Urothelium cell line (cell line): Measurements from ENCODE around the gene PEMT.
A peak's percentile ranks its signal among the peaks of the same experiment; 100 is the strongest.

ENCODE experiments used
- DNase-seq: peaks from one replicate; pipeline ENCODE4 v3.0.0; 2011; ENCODE audit warnings: low spot score, mixed read lengths
- FAIRE-seq: peaks from 2 replicates; lab custom pipeline; 2011; peaks lifted over from hg19 to GRCh38; lab: Jason Lieb, UNC

The PEMT gene

GRCh38 chr17:17605729-17606088, 14.2 kb upstream of the PEMT start:
- DNase-seq (no peak), FAIRE-seq (no peak)

DNA sequence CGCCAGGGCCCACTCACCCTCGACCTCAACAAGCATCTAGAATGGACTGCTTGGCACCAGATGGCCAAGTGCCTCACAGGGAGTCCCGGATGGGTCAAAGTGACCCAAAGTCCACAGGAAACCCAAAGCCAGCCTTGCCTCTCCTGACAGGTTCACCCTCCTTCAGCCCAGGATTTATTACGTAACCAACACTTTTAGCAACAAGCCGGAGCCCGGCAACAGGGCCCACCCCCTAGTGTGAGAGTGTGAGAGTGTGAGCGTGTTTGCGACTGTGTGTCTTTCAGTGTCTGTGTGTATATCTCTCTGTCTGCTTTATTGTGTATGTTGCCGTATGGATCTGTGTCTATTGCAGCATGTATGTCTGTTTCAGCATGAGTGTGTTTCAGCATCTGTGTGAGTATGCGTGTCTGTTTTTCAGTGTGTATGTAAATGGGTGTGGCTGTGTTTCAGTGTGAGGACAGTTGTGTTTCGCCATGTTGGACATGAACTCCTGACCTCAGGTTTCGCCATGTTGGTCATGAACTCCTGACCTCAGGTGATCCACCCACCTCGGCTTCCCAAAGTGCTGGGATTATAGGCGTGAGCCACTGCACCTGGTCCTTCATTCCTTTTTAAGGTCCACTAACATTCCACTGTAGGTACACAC, 13.7 kb upstream of the PEMT start:
- DNase-seq (no peak), FAIRE-seq (peak; percentile 89)

- DNase-seq (no peak), FAIRE-seq (no peak)
Measured at GRCh38 chr17:17603895-17604225, 12.4 kb upstream of the PEMT start.

DNA sequence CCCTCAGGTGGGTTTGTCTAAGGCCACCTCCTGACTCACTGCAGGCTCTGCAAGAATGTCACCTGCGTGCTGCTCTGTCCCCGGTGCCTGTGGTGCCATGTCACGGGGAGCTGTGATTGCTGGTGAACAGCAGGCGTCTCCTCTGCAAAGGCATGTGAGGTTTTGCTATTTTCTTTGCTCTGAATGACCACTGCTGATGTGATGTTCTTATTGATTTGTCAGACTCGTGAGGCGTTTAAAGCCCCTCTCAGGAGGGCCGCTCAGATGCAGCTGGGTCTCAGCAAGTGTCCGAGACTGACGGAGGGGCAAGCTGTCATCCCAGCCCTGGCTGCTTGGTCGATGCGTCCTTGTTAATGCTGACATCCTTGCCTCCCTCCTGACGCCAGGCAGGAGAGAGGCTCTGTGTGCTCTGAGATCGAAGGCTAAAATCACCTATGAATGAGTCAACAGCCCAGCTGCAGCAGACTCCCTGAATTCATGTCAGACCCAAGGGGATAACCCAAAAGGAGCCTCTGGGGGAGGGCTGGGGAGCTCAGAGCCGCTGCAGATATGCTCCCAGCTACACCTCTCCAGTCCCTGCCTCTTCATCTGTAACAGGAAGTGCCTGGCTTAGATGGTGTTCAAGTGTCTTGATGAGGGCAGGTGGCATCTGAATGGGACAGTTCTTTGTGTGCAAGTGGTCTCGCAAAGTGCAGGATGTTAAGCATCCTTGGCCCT, 11.8 kb upstream of the PEMT start:
- DNase-seq = no peak
- FAIRE-seq = no peak

DNA sequence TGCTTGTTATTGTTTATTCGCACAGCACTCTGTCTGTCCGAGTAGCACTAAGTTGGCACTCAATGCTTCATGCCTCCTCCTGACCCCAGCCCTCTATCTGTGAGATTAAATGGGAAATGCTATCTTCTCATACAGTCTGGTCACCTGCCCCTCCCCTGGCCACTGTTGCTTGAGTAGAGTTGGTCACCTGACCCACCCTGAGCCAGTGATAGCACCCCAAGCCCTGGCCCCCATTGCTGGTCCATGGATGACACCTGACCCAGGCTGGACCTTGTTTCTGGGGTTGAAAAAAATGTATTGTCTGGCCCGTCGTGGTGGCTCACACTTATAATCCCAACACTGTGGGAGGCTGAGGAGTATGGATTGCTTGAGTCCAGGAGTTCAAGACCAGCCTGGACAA, 8.5 kb upstream of the PEMT start:
- FAIRE-seq (no peak), DNase-seq (no peak)

- FAIRE-seq (no peak), DNase-seq (no peak)
Measured at GRCh38 chr17:17598003-17598402, 6.5 kb upstream of the PEMT start.

- no peak for FAIRE-seq
- DNase-seq = no peak
Measured at GRCh38 chr17:17595755-17596154, 4.2 kb upstream of the PEMT start.

DNA sequence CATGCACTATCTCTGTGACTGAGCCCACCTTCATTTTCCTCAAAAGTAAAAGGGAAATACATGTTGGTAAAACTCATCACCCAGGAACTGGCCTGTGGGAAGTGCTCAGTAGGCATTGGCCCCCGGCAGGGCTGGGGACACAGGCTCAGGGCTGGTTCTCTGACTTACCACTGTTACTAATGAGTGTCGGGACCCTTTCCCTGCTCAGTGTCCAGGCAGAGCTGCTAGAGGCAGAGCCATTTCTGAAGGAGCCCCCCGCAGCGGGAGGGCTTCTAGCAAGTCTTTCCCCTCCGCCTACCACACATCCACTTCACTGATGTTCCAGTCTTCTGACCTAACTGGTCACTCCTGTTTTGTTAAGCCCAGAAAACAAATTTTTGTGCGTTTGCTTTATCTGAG, 1.7 kb upstream of the PEMT start:
- FAIRE-seq (no peak), DNase-seq (no peak)

DNA sequence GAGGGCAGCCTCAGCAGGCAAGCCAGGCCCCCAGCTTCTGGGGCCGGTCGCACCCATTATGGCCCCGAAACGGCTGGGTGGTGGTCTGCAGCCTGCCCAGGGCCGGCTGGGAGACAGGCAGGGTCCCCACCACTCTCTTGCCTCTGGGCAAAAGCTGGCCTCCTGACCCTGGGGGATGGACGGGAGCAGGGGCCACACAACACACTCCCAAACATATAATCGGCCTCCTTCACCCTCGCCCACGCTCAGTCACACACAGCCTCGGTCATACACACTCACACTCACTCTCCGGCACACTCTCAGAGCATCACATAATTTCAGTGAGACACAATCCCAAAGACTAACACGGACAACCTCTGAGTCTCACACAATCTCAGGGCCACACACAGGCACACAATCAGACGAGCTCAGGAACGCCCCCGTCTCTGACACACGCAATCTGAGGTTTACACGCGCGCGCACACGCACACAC, 589 bp downstream of the PEMT start:
- FAIRE-seq (no peak), DNase-seq (no peak)

- DNase-seq (no peak), FAIRE-seq (no peak)
Measured at GRCh38 chr17:17590141-17590751, 1.3 kb downstream of the PEMT start.

- FAIRE-seq (no peak), DNase-seq (no peak)
Measured at GRCh38 chr17:17587614-17588337, 3.7 kb downstream of the PEMT start.

DNA sequence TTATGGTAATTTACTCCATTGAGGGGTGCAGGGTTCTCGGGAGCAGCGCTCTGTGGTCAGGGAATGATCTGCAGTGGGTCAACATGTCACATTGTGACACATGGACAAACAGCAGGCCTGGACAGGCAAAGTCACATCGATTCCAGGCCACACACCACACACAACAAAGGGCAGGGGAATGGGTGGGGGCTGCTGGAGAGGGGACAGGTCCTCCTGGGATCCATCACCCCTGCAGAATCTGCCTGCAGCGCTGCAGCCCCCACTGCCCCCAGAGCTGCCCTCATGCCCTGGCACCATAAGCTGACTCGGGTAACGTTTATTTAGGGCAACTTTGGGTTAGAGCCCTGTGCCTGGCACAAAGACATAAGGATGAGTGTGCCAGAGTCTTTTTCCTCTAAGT, 9.1 kb downstream of the PEMT start:
- no peak for DNase-seq
- FAIRE-seq = no peak

- FAIRE-seq (no peak), DNase-seq (no peak)
Measured at GRCh38 chr17:17581509-17581908, 10.0 kb downstream of the PEMT start.

- FAIRE-seq (no peak), DNase-seq (no peak)
Measured at GRCh38 chr17:17580662-17581470, 10.6 kb downstream of the PEMT start.

- no peak for DNase-seq
- no peak for FAIRE-seq
Measured at GRCh38 chr17:17579691-17580090, 11.8 kb downstream of the PEMT start.

GRCh38 chr17:17577373-17577772, 14.1 kb downstream of the PEMT start:
- no peak for FAIRE-seq

GRCh38 chr17:17576772-17577234, 14.7 kb downstream of the PEMT start:
- DNase-seq = no peak
- FAIRE-seq = no peak

More at GRCh38 chr17:17577373-17577772, 14.1 kb downstream of the PEMT start:
- no peak for DNase-seq

DNA sequence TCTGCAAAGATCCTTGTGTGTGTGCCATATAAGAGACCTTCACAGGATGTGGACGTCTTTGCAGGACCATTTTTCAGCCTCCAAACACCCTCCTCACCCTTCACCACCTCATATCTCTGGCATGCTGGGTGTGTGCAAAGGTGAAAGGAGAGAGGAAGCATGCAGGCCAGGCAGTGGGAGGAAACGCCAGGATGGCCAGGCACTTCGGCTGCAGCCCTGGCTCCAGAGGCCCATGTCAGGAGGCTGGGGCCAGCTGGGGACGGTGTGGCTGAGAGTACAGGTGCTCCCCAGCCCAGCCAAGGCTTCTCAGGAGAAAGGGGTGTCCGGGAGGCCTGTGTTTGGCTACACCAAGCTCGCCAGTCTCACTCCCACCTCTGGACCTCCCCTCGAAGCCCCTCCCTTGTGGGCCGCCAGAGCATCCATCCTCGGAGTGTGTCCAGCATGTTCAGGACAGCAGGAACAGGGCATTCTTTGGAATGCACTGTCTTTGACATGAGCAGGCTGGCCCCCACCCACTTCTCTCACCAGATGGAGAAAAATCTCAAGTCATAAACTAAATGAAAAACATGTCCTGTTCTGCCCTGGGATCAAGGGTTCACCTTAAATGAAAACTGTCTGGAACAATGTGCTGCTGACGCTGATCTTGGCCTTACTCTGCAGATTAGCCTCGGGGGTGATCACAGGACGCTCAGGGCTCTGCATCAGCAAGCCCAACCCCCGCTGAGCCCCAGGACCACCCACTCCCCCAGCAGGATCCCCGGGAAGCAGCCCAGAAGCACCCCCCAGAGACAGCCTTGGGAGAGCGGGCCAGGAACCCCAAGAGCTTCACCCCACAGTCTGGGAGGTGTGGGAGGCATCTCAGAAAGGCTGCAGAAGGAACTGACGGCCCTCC, 15.9 kb downstream of the PEMT start:
- DNase-seq = no peak

DNA sequence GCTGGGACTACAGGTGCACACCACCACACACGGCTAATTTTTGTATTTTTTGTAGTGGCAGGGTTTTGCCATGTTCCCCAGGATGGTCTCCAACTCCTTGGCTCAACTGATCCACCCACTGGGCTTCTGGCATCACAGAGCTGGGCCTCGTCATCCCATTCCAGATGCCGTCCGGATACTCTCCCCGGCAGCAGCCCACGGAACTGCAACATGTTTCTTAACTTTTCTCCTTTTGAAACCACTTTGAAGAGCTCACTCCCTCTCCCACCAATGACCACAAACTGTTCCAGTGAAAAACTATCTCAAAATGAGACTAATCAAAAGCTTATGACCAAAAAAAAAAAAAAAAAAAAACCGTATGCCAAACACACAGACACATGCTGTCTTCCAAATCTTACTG, 17.6 kb downstream of the PEMT start:
- FAIRE-seq = no peak
- no peak for DNase-seq

More for the DNA sequence above, 15.9 kb downstream of the PEMT start:
- no peak for FAIRE-seq
